ENCODE data around the gene RESP18. TPM values are rescaled to one million over a fixed set of nuclear protein-coding genes. Genes with fewer than 3 reads are reported as not detected.
"Not testable (repeated sequence)": the region's sequence is repeated elsewhere in the genome, so short reads cannot be mapped to it uniquely, and the experiment has no call there.

The RESP18 gene
- total RNA-seq, 1 experiment from 2014 or later, result not detected

DNA sequence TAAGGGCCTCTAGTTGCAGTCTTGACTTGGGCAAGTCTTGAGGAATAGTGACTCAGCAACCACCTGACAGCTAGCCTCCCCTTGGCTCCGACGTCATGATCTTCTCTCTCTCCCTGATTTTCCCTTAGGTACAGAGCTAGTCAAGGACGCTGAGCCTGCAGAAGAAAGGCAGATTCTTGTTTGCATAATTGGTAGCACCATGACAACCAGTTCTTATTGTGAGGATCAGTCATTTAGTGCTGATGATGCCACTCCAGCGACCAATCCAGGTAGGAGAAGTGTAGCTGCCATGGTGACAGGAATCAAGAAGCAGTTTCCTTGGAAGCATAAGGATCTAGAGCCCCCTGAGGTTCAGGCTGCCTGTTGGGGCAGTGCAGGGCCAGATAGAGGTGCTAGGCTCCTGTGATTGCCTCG lies 2.8 kb upstream of the RESP18 start:
- Histone ChIP-seq H3K36me3 (no peaks in the 10 kb centered on the region), H3K27me3 (peaks cover 37% of the 10 kb centered on the region), H3K9me3 (no peaks in the 10 kb centered on the region), H3K4me3 (no peak overlapping the region)
- no peak for DNase-seq

DNA sequence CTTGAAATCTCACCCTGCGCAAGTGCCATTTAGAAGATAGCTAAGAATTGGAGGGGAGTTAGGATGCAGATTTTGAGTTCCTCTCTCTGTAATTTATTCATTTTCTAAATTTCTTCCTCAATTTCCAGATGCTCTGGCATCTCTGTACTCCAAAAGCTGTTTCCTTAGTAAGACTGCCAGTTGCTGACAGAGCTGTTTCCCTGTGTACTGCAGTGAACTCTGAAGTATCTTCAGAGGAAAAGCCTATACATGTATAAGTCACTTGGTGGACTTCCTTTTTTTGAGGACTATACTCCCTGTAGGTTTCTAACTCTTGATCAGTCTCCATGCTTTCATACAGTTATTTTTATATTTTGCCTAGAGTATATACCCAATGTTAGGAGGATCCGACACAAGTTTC lies 1.5 kb upstream of the RESP18 start:
- Histone ChIP-seq H3K9me3 (no peaks in the 10 kb centered on the region), H3K36me3 (no peaks in the 10 kb centered on the region), H3K27me3 (peaks cover 31% of the 10 kb centered on the region), H3K4me3 (no peak overlapping the region)
- no peak for DNase-seq

DNA sequence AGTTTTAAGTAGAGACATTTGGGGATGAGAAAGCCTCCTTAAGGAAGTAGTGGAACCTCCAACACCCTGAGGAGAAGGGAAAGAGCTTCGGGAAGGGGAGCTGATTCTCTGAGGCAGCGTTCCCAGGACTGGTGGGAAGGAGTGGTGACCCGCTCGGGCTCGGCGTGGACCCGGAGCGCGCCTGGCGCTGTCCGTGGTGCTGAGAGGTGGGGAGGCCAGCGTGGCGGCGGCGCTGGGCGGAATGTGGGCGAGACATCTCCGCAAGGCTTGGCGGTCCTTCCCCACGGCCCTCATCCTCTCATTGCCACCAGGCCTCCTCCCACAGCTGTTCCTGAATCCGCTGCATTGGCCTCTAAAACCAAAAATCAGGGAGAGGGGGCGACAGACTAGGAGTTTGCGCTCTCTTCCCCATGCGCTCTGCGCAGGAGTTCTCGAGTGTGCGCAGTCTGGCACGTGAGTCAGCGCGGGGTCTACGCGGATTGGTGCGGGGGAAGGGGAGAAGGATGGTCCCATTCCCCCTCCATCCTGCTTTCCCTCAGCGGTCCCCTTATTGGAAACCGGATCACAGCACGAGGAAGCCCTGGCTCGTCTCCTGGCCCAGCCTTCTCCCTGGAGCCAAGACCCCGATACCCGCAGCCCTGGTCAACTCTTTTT lies 857 bp downstream of the RESP18 start:
- Histone ChIP-seq H3K4me3 (no peak overlapping the region), H3K9me3 (no peaks in the 10 kb centered on the region), H3K36me3 (no peaks in the 10 kb centered on the region), H3K27me3 (peaks cover 25% of the 10 kb centered on the region)
- peak; percentile 16 for DNase-seq

DNA sequence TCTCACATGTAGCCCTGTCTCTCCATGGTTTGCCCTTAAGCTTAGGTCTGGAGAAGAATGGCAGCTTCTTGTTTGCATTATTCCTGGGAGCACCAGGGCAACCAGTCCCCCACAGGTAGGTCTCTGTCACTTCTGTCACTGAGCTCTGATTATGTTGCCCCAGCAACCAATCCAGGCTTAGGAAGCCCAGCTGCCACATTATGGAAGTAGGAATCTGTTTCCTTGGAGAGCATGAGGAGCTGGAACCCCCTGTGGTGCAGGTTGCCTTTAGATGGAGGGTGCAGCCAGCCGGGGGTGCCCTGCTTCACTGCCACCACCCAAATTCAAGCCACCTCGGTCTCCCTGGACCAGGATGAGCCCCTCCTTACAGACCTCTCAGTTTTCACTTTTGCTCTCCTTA lies 4.8 kb downstream of the RESP18 start:
- no peak for DNase-seq
- Histone ChIP-seq H3K9me3 (no peaks in the 10 kb centered on the region), H3K36me3 (no peaks in the 10 kb centered on the region), H3K4me3 (no peak overlapping the region), H3K27me3 (peaks cover 25% of the 10 kb centered on the region)

DNA sequence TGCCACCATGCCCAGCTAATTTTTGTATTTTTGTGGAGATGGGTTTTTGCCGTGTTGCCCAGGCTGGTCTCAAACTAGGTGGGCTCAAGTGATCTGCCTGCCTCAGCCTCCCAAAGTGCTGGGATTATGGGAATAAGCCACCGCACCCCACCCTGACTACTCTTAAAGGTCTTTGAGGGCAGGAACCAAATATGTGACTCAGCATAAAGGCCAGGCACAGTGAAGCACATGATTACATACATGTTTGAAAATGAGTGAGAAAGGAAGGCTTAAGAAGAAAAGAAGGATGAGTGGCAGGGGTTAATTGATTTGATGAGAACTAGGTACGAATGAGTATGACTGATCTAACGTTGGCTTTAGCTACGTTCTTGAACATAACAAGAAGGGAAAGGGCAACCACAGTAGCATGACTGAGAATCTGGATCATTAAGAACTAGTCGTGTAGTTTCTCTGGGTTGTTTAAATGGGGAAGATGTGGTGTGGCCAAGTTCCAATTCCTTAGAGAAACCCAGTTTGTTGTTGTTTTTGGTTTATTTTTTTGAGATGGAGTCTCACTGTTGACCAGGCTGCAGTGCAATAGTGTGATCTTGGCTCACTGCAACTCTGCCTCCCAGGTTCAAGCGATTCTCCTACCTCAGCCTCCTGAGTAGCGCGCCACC lies 6.8 kb downstream of the RESP18 start:
- Histone ChIP-seq H3K27me3 (peaks cover 19% of the 10 kb centered on the region), H3K36me3 (no peaks in the 10 kb centered on the region), H3K9me3 (no peaks in the 10 kb centered on the region), H3K4me3 (no peak overlapping the region)
- DNase-seq, result no peak

DNA sequence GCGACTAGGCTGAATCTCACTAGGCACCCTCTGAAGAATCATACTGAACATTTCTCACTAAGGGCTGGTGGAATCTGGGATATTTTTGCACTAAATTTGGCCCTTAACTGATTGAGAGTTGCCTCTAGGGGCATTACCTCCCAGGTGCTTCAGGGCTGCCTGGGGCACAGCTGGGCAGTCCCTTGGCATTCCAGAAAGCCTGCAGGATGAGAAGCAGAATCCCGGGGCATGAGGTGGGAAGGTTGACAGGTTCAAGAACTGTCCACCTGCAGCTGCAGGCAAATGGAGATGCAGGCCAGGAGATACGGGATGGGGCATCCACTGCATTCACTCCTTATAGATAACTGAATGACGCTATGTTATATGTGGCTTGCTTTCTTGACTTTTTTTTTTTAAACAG lies 7.4 kb downstream of the RESP18 start:
- no peak for DNase-seq
- Histone ChIP-seq H3K36me3 (no peaks in the 10 kb centered on the region), H3K27me3 (peaks cover 19% of the 10 kb centered on the region), H3K9me3 (no peaks in the 10 kb centered on the region), H3K4me3 (no peak overlapping the region)

DNA sequence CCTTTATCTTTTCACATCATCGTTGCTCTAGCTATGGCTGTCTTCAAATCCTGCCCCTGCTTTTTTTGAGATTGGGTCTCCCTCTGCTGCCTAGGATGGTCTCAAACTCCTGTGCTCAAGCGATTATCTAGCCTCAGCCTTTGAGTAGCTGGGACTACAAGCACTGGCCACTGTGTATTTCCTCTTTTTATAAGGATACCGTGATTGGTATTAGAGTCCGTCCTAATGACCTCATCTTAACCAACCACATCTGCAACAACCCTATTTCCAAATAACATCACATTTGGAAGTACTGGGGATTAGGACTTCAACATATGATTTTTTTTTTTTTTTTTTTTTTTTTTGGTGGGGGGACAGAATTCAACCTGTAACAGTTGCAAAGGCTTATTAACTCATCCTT lies 9.1 kb downstream of the RESP18 start:
- no peak for DNase-seq

DNA sequence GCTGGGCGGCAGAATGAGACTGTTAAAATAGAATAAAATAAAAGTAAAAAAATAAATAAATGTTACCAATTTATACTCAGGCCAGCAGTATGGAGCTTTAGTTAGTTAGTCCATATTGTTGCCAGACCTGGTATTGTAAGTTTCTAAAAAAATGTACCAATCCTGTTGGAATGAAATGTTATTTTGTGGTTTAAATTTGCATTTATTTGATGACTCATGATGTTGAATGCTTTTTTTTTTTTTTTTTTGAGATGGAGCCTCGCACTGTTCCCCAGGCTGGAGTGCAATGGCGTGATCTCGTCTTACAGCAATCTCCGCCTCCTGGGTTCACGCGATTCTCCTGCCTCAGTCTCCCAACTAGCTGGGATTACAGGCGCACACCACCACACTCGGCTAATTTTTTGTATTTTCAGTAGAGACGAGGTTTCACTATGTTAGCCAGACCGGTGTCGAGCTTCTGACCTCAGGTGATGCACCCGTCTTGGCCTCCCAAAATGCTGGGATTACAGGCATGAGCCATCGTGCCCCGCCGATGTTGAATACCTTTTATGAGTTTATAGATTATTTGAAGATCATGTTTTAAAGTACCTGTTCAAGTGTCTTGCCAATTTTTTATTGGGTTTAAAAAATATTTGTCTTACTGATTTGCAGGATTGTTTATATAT lies 17.6 kb downstream of the RESP18 start:
- H3K9me3 ChIP-seq, result no peaks in the 10 kb centered on the region
- no peaks in the 10 kb centered on the region for H3K36me3 ChIP-seq
- H3K27me3 ChIP-seq, result peaks cover 14% of the 10 kb centered on the region
- DNase-seq, result no peak
- no peak overlapping the region for H3K4me3 ChIP-seq

More for the DNA sequence above, 9.1 kb downstream of the RESP18 start:
- no peaks in the 10 kb centered on the region for H3K36me3 ChIP-seq
- no peaks in the 10 kb centered on the region for H3K9me3 ChIP-seq
- peaks cover 29% of the 10 kb centered on the region for H3K27me3 ChIP-seq
- no peak overlapping the region for H3K4me3 ChIP-seq

DNA sequence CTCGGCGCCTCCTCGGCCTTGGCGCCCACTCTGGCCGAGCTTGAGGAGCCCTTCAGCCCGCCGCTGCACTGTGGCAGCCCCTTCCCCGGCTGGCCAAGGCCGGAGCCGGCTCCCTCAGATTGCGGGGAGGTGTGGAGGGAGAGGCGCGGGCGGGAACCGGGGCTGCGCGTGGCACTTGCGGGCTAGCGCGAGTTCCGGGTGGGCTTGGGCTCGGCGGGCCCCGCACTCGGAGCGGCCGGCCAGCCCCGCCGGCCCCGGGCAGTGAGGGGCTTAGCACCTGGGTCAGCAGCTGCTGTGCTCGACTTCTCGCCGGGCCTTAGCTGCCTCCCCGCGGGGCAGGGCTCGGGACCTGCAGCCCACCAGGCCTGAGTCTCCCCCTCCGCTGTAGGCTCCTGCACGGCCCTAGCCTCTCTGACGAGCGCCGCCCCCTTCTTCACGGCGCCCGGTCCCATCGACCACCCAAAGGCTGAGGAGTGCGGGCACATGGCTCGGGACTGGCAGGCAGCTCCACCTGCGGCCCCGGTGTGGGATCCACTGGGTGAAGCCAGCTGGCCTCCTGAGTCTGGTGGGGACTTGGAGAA lies 19.8 kb downstream of the RESP18 start:
- H3K9me3 ChIP-seq, H3K4me3 ChIP-seq, DNase-seq, H3K36me3 ChIP-seq: not testable (repeated sequence)
- peaks cover 18% of the 10 kb centered on the region for H3K27me3 ChIP-seq

DNA sequence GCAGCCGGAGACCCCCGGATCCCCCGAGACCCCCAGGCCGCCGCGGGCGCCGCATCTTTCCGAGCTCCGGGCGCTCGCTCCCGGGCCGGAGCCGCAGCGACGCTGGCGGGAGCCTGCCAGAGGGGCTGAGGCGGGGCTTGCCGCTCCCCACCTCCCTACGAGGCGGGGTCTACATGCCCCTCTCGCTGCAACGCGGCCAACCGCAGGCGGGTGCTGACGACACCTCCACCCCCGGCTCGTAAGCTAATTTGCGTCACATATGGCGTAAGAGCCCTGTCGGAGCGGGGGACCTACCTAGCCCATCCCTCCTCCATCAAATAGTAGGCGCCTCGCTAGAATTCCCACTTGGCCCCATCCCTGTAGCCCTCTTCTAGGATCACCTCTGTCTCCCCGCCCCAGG lies 23.3 kb downstream of the RESP18 start, which contains the start of gene PTPRN:
PTPRN (minus strand) TSS at position 124 of the 400 bp plus-strand sequence; CDS start at position 55, 69 bp downstream.
- peaks cover 21% of the 10 kb centered on the region for H3K27me3 ChIP-seq
- H3K4me3 ChIP-seq, result no peak within 1 kb of the TSS
- no peak for DNase-seq
- no peaks in the 10 kb centered on the region for H3K9me3 ChIP-seq
- no peaks in the 10 kb centered on the region for H3K36me3 ChIP-seq

DNA sequence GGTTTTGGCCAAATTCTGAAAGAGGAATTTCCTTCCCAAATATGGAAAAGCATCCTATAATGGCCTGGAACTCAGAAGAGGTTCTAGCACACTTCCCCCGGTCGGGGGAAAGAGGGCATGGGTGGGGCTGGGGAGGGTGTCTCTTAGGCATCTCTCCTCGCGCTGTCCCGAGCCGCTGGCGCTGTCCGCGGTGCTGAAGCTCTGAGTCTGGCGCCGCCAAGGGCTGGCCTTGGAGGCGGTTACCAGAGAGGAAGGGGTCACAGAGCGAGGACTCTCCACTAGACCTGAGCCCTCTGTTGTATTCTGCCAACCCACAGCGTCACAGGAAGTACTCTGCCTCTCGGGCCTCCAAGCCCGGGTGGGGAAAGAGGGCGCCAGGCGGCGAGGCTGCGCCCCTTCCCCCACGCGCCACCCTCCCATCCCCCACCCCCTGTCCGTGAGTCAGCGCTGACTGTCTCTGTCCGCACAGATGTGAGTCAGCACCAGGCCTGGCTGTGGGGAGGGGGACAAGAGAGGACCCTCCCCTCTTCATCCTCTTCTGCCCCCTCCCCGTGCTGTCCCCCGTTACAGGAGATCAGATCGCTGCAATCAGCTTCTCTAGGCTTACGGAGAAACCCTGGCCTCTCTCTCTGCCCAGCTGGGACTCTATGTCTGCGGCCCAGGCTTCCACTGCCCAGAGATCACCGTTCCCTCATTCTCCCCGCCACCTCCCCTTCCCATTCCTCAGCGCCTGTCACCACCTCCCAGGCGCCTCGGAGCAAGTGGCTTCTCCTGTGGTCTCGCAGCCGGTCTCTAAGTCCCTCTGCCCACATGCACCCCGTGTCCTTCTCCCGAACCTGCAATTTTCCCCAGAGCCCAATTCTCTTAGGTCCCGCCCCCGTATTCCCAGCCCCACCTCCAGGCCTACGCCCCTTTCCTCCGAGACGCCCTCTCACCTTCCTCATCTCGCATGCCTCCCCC lies 24.1 kb downstream of the RESP18 start:
- peaks cover 21% of the 10 kb centered on the region for H3K27me3 ChIP-seq
- H3K36me3 ChIP-seq, result no peaks in the 10 kb centered on the region
- DNase-seq, result peak; percentile 71
- no peak overlapping the region for H3K4me3 ChIP-seq
- no peaks in the 10 kb centered on the region for H3K9me3 ChIP-seq

DNA sequence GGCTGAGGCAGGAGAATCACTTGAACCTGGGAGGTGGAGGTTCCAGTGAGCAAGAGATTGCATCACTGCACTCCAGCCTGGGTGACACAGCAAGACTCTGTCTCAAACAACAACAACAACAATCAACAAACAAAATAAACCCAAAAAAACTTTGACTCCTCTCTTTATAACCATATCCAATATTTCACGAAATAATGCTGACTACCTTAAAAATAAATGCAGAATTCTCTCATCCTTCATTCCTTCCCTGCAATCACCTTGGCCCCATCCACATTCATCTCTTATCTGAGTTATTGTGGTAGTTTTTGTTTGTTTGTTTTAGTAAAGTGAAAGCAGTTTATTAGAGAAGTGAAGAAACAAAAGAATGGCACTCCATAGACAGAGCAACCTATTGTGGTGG lies 26.5 kb downstream of the RESP18 start:
- H3K27me3 ChIP-seq, result peaks cover 20% of the 10 kb centered on the region
- no peak for DNase-seq
- no peaks in the 10 kb centered on the region for H3K36me3 ChIP-seq
- H3K4me3 ChIP-seq, result no peak overlapping the region
- no peaks in the 10 kb centered on the region for H3K9me3 ChIP-seq

DNA sequence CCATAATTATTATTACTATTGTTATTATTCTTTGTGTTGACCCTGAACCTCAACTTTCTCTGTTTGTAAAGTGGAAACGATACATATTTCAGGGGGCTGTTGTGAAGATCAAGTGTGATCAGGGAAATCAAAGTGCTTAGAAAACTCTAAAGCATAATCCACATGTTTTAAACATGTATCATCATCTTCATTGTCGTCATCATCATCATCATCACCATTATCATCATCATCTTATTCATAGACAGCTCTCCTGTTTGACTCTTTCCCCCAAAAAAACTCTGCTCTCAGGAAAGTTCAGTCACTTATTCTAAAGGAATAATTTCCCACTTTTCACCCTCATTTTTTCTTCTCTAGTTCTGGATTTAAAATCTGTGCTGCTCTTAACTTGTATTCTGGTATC lies 28.3 kb downstream of the RESP18 start:
- no peaks in the 10 kb centered on the region for H3K9me3 ChIP-seq
- peaks cover 15% of the 10 kb centered on the region for H3K27me3 ChIP-seq
- DNase-seq, result no peak
- H3K36me3 ChIP-seq, result no peaks in the 10 kb centered on the region
- H3K4me3 ChIP-seq, result no peak overlapping the region

DNA sequence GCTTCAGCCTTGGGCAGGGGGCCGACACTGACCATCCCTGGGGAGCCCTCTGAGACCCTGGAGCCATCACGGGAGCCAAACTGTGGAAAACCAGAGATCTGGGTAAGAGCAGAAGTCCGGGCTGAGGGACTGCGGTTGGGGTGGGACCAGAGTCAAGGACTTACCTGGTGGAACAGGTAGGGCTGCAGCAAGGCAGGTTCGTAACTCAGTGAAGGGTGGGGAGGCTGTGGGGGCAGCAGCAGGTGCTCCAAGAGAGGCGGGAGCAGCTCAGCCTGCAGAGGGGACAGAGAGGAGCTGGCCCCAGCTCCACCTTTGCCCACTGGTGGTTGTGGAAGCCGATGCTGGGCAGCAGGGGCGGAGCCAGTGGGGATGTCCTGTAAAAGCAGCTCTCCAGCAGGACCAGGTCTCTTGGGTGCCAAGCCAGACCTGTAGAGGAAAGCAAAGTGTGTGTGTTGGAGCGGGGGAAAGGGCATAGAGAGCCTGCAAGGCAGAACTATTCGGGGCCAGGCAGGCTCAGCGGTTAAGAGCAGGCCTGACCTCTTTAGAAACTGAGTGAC lies 30.1 kb downstream of the RESP18 start:
- peaks cover 4% of the 10 kb centered on the region; the same call in 1 of the 2 replicates for H3K27me3 ChIP-seq
- H3K4me3 ChIP-seq, result no peak overlapping the region
- H3K9me3 ChIP-seq, result no peaks in the 10 kb centered on the region
- no peaks in the 10 kb centered on the region for H3K36me3 ChIP-seq
- no peak for DNase-seq

DNA sequence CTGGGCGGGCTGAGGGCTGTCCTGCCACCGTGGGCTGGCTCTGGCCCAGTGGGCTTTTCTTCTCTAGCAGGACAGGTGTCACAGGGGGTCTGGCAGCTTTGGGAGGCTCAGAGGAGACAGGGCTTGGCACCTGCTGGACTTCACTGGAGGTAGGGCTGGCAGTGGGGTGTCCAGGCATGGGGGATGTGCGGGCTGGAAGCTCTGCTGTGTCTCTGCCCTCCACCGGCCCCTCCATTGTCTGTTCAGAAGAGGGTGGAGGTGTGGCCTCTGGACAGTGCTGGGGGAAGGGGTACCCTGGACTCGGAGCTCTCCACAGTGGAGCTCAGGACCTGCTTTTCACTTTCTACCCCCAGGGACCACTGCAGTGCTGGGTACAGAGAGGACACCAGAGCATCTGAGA lies 32.5 kb downstream of the RESP18 start:
- no peaks in the 10 kb centered on the region for H3K36me3 ChIP-seq
- no peaks in the 10 kb centered on the region for H3K9me3 ChIP-seq
- no peak overlapping the region for H3K4me3 ChIP-seq
- DNase-seq, result no peak
- H3K27me3 ChIP-seq, result peaks cover 3% of the 10 kb centered on the region; the same call in 1 of the 2 replicates

DNA sequence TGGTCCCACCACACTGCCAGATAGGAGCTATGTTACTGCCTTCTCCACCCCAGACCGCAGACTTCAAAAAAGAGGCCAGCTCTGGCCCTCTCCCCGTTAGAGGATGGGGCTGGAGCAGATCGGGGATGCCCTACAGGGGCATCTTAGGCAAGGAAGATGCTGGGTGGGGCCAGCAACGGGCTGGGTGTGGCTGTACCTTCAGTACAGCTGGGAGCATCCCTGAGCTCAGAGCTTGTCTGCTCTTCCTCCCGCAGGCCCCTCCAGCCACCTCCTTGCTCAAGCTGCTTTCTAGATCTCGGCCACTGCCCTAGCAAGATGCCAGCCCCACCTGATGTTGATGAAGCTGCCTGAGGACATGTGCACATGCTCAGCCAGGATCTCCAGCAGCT lies 33.2 kb downstream of the RESP18 start:
- Histone ChIP-seq H3K36me3 (no peaks in the 10 kb centered on the region), H3K4me3 (no peak overlapping the region)
- DNase-seq, result no peak

More for the DNA sequence above, 33.2 kb downstream of the RESP18 start:
- Histone ChIP-seq H3K27me3 (peaks cover 3% of the 10 kb centered on the region; the same call in 1 of the 2 replicates), H3K9me3 (no peaks in the 10 kb centered on the region)

Measured in MG63 (cell line).